ENCODE results near the gene NOTCH4. TPM values are rescaled to one million over a fixed set of nuclear protein-coding genes. Genes with fewer than 3 reads are reported as not detected.

Gene NOTCH4
- total RNA-seq, 2 donors from 2014 or later: 2.9 to 3.7 TPM

DNA sequence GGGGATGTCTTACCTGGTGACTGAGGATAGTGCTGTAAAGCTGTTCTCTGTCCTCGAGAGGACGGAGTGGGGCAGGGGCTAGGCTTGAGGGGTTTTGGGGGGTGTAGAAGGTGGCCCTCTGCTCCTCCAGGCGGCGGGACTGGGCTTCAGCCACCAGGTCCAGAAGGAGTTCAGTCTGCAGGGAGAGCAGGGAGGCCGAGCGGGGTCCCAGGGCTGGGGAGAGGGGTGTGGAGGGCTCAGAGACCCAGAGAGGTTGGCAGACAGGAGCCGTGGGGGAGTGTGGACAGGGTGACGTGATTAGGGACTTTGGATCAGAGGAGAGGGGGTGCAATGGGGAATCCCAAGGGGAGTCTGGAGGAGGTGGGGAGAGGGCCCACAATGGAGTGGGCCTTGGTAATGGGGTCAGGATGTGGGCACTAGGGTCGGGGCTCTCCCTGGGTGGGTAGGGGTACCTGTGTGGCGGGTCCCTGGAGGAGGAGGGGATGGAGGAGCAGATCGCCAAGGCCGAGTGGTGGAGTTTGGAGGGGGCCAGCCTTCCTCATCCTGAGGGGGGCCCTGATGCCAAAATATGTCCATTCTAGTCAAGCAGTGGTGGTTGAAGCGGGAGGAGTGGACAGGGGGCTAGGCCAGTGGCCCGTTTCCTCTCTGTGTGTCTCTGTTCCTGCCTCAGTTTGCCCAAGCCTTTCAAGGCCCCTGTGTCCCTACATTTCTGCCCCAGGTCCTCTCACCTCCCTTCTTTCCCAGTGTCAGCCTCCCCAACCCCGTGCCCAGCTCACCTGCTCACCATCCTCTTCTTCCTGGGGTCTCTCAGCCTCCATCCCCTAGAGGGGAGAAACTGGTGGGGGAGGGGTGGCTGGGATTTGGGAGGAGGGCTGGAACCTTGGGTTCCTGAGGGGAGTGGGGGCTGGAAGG is 31.9 kb downstream of the NOTCH4 start:
- no peak for DNase-seq
- Histone ChIP-seq H3K9me3 (no peaks in the 10 kb centered on the region), H3K36me3 (no peaks in the 10 kb centered on the region), H3K4me1 (peaks cover 2% of the 10 kb centered on the region), H3K27ac (peak overlapping the region; percentile 82), H3K27me3 (no peaks in the 10 kb centered on the region), H3K9ac (ENCODE audit: low read depth in 2 of 2, low read length in 2 of 2) (peak overlapping the region; percentile 85 to 91), H3K4me3 (peak overlapping the region; percentile 23)
- TF ChIP-seq, protein P1, sequence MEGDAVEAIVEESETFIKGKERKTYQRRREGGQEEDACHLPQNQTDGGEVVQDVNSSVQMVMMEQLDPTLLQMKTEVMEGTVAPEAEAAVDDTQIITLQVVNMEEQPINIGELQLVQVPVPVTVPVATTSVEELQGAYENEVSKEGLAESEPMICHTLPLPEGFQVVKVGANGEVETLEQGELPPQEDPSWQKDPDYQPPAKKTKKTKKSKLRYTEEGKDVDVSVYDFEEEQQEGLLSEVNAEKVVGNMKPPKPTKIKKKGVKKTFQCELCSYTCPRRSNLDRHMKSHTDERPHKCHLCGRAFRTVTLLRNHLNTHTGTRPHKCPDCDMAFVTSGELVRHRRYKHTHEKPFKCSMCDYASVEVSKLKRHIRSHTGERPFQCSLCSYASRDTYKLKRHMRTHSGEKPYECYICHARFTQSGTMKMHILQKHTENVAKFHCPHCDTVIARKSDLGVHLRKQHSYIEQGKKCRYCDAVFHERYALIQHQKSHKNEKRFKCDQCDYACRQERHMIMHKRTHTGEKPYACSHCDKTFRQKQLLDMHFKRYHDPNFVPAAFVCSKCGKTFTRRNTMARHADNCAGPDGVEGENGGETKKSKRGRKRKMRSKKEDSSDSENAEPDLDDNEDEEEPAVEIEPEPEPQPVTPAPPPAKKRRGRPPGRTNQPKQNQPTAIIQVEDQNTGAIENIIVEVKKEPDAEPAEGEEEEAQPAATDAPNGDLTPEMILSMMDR (IDR thresholded peaks at IDR 0.05): no peak
- intact Hi-C loops (cut with DNase I): no loop called here

DNA sequence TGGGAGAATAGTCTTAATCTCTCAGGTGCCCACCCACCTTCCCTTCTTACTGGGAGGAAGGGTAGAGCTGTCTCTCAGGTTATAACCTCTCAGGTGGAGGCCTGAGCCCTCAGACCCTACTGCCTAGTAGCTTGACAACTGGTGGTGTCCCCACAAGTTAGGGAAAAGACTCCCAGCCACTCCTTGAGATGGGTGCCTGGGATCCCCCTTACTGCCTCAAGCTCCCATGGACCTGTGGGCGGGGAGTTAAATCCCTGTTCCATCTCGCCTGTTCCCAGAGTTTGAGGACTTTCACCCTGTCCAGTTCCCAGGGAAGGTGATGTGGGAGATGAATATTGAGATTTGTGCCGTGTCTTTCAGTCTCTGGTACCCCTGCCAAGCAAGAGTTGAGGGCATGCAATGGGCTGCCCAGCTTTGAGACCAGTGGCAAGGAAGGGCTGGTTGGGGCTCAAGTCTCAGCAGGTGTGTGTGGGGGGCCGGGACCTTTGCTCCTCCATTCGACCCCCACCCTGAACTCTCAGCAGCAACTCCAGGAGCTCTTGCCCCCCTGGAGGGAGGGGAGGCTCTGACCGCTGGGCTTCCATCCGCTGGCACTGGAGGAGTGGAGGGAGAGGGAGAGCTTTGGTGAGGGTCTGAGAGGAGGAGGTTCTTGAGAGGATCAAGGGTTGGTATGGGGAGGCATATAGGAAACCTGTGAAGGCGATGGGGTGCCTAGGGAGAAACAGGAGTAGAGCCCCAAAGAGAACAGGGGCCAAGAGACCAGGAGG is 32.8 kb downstream of the NOTCH4 start:
- no peaks in the 10 kb centered on the region for H3K36me3 ChIP-seq
- no peaks in the 10 kb centered on the region for H3K9me3 ChIP-seq
- H3K9ac ChIP-seq (ENCODE audit: low read depth in 2 of 2, low read length in 2 of 2): peak overlapping the region; percentile 85 to 91
- TF ChIP-seq, protein P1 (IDR thresholded peaks at IDR 0.05): no peak
- intact Hi-C loops (cut with DNase I): no loop called here
- H3K27ac ChIP-seq: peak overlapping the region; percentile 82
- no peak for DNase-seq
- H3K4me3 ChIP-seq: peak overlapping the region; percentile 69
- peaks cover 2% of the 10 kb centered on the region for H3K4me1 ChIP-seq
- H3K27me3 ChIP-seq: no peaks in the 10 kb centered on the region

DNA sequence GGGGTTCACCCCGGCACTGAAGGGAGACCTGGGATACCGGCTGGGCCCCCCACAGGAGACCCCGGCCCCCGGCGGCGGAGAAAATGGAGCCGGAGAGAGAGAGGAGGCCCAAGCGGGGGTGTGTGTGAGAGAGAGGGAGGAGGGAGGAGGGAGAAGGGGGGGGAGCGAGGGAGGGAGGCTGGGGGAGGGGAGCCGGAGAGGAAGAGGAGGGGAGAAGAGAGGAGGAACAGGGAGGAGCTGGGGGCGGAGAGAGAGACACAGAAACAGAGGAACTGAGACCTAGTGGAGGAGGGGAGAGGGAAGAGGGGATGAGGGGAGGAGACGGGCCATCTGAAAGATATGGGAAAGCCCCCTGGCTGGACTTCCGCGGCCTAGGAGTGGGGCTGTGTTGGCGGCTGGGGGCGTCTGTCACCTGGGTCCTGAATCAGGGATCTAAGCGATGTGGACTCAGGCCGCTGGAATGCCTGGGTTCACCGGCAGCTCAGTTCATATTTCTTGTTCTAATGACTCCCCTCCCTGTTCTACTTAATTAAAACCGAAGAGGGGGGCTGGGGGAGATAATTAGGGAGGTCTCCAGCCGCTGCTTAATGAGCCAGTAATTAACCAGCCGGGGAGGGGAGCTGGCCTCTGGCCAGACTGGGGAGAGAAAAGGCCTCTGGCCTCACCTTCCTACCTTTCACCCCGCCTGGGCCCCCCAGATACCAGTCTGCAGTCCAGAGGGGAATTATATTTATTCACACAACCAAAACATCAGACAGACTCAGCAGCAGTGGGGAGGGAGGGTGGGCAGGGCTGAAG is 33.6 kb downstream of the NOTCH4 start, which contains the start of gene PBX2:
Gene PBX2, minus strand, starts transcription at position 149 of the 798 bp plus-strand sequence. CDS start 287 bp downstream, outside the sequence.
- Histone ChIP-seq H3K27ac (peak within 1 kb of the TSS; percentile 87), H3K9ac (ENCODE audit: low read depth in 2 of 2, low read length in 2 of 2) (peak within 1 kb of the TSS; percentile 91), H3K9me3 (no peaks in the 10 kb centered on the region), H3K27me3 (no peaks in the 10 kb centered on the region), H3K4me1 (peaks cover 2% of the 10 kb centered on the region), H3K4me3 (peak within 1 kb of the TSS; percentile 69), H3K36me3 (no peaks in the 10 kb centered on the region)
- TF ChIP-seq, protein P1 (IDR thresholded peaks at IDR 0.05): no peak
- peak; percentile 95 for DNase-seq
- intact Hi-C loops (cut with DNase I): no loop called here

DNA sequence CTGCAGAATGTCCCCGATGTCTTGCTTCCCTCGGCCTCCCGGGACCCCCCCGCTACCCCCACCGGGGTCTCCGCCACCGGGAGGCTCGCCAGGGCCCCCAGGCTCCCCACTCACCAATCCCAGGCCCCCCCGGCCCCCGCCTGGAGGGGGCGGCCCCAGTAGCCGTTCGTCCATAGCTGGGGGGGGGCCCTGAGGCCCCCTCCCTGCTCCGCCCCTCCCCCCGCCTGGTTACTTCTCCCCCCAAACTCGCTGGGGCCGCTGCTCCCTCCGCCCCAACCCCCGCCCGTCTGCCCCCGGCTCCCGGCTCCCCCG is 34.2 kb downstream of the NOTCH4 start:
- intact Hi-C loops (cut with DNase I): no loop called here
- Histone ChIP-seq H3K27me3 (no peaks in the 10 kb centered on the region), H3K9ac (ENCODE audit: low read depth in 2 of 2, low read length in 2 of 2) (peak overlapping the region; percentile 84 to 91), H3K9me3 (no peaks in the 10 kb centered on the region), H3K4me3 (peak overlapping the region; percentile 69), H3K27ac (peak overlapping the region; percentile 87), H3K36me3 (no peaks in the 10 kb centered on the region), H3K4me1 (peaks cover under 1% of the 10 kb centered on the region)
- TF ChIP-seq, protein P1 (IDR thresholded peaks at IDR 0.05): no peak
- no peak for DNase-seq
